Kidney (tissue), 14 donors: ENCODE data around the gene TOGARAM1. TPM values are rescaled to one million over a fixed set of nuclear protein-coding genes. Genes with fewer than 3 reads are reported as not detected.

Experiments
- DNase-seq, 5 donors: peaks; one replicate each; pipeline ENCODE4 v3.0.0-alpha.2; 2013 to 2020
- FAIRE-seq: peaks from 2 replicates; lab custom pipeline; 2012; peaks lifted over from hg19 to GRCh38; lab: Jason Lieb, UNC
- H3K27ac ChIP-seq, 2 donors: one replicate each; pipeline ENCODE4 v1.7.0; 2013; ENCODE audit warnings: low read depth in 2 of 2, low read length in 2 of 2, inconsistent platforms in 1 of 2
- H3K27me3 ChIP-seq: one replicate; pipeline ENCODE4 v1.7.1; 2013; ENCODE audit warnings: low read length, inconsistent platforms; ENCODE audit not compliant: control insufficient read depth, insufficient read depth
- H3K36me3 ChIP-seq, 3 donors: one replicate each; pipeline versions ENCODE4 v1.7.0 to v1.7.1; 2013; ENCODE audit warnings: low read length in 3 of 3, control low read depth in 1 of 3, inconsistent platforms in 1 of 3; ENCODE audit not compliant: insufficient read depth in 3 of 3, control insufficient read depth in 2 of 3
- H3K4me1 ChIP-seq, 3 donors: one replicate each; pipeline versions ENCODE4 v1.7.0 to v1.7.1; 2013; ENCODE audit warnings: low read length in 3 of 3, inconsistent platforms in 1 of 3, low read depth in 1 of 3; ENCODE audit not compliant: control insufficient read depth in 2 of 3, insufficient read depth in 2 of 3
- H3K4me3 ChIP-seq, 3 donors: one replicate each; pipeline versions ENCODE4 v1.7.0 to v1.8.1; 2013; ENCODE audit warnings: low read length in 3 of 3, control low read depth in 1 of 3, inconsistent platforms in 1 of 3
- H3K9ac ChIP-seq, 3 donors: one replicate each; pipeline versions ENCODE4 v1.7.0 to v1.7.1; 2013; ENCODE audit warnings: low read length in 3 of 3, control low read depth in 1 of 3, inconsistent platforms in 1 of 3
- H3K9me3 ChIP-seq, 3 donors: one replicate each; pipeline versions ENCODE4 v1.7.0 to v1.7.1; 2013; ENCODE audit warnings: low read length in 3 of 3, control low read depth in 1 of 3, inconsistent platforms in 1 of 3; ENCODE audit not compliant: control insufficient read depth in 2 of 3, insufficient read depth in 1 of 3
- intact Hi-C: fragments of 100-400 bp; cut with DNase I; formaldehyde crosslinking; loops from one replicate; pipeline ENCODE4 v1.11.1; 2022
- polyA plus RNA-seq: library from polyadenylated mRNA; stranded (reverse); fragments of 350-450 nt; fragmentation: Illumina TruSeq; extraction: RNeasy Lipid Tissue Mini Kit (QIAGEN cat#74804); gene quantifications from one replicate; pipeline ENCODE4 v1.2.3, GENCODE V29; 2014; ENCODE audit warnings: low read depth, low replicate concordance; ENCODE audit not compliant: insufficient read depth
- total RNA-seq: library from RNA; stranded (reverse); fragmentation: NEBNext Ultra II Directional; extraction: Animal tissue kit (Norgen Biotek cat#: 25700); gene quantifications from one replicate; pipeline ENCODE4 v1.2.1, GENCODE V29; 2021
- TF ChIP-seq, protein P1 (sequence below): IDR thresholded peaks from 3 replicates; pipeline ENCODE4 v1.5.1; 2012; ENCODE audit warnings: mild to moderate bottlenecking, moderate library complexity, borderline replicate concordance; ENCODE audit not compliant: insufficient read depth; ENCODE audit errors: extremely low read depth
- donor health status: control.
- donor health status: control.
- donor health status: control.
- donor health status: control.
- donor health status: control.
- donor health status: DM: yes; HTN: yes; CAD: no.
- donor health status: Normal renal cell carcinoma (clear cell type).

Gene TOGARAM1
- total and polyA plus RNA-seq, 2 donors from 2014 or later, result 9.5 to 25.6 TPM

GRCh38 chr14:45096218-45096617 lies 134.2 kb downstream of the TOGARAM1 start:
- intact Hi-C loops, result no loop called here
- no peaks in the 10 kb centered on the region for H3K9me3 ChIP-seq
- no peaks in the 10 kb centered on the region for H3K4me1 ChIP-seq
- peaks cover 0 to 20% (median 5%) of the 10 kb centered on the region in 3 donors for H3K36me3 ChIP-seq
- DNase-seq, result no peak
- no peak overlapping the region for H3K4me3 ChIP-seq
- no peak for FAIRE-seq
- no peaks in the 10 kb centered on the region for H3K27me3 ChIP-seq
- no peak overlapping the region for H3K9ac ChIP-seq
- H3K27ac ChIP-seq, result no peak overlapping the region
- TF ChIP-seq, protein P1, sequence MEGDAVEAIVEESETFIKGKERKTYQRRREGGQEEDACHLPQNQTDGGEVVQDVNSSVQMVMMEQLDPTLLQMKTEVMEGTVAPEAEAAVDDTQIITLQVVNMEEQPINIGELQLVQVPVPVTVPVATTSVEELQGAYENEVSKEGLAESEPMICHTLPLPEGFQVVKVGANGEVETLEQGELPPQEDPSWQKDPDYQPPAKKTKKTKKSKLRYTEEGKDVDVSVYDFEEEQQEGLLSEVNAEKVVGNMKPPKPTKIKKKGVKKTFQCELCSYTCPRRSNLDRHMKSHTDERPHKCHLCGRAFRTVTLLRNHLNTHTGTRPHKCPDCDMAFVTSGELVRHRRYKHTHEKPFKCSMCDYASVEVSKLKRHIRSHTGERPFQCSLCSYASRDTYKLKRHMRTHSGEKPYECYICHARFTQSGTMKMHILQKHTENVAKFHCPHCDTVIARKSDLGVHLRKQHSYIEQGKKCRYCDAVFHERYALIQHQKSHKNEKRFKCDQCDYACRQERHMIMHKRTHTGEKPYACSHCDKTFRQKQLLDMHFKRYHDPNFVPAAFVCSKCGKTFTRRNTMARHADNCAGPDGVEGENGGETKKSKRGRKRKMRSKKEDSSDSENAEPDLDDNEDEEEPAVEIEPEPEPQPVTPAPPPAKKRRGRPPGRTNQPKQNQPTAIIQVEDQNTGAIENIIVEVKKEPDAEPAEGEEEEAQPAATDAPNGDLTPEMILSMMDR, result no peak

- DNase-seq (no peak), FAIRE-seq (no peak)
- no peaks in the 10 kb centered on the region for H3K4me1 ChIP-seq
- TF ChIP-seq, protein P1, result no peak
- no peak overlapping the region for H3K9ac ChIP-seq
- H3K27me3 ChIP-seq, result no peaks in the 10 kb centered on the region
- peaks cover 2 to 21% (median 9%) of the 10 kb centered on the region in 3 donors for H3K36me3 ChIP-seq
- H3K4me3 ChIP-seq, result no peak overlapping the region
- no peaks in the 10 kb centered on the region for H3K9me3 ChIP-seq
- no peak overlapping the region for H3K27ac ChIP-seq
- intact Hi-C loops, result no loop called here
These were observed 141.8 kb downstream of the TOGARAM1 start for GRCh38 chr14:45103806-45104205.

DNA sequence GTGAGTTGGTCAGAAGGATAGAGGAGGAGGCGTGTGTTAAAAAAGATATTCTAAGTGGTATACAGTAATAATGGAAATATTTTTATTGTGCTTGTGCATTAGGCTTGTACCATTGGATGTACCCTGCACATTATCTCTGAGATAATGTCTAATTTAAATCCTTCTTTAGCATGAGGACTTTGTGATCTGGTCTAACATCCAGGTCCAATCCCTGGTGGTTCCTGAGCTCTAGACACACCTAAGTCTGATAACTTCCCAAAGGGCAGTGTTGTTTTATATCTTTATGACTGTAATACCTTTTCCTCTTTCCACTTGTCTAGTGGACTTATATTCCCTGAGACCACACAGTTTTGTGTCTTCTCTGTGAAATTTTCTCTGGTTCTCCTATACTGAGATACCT lies 142.6 kb downstream of the TOGARAM1 start:
- DNase-seq (no peak), FAIRE-seq (no peak)
- Histone ChIP-seq H3K36me3 (peaks cover 2 to 21% (median 9%) of the 10 kb centered on the region in 3 donors), H3K9ac (no peak overlapping the region), H3K4me1 (no peaks in the 10 kb centered on the region), H3K4me3 (no peak overlapping the region), H3K27me3 (no peaks in the 10 kb centered on the region), H3K27ac (no peak overlapping the region), H3K9me3 (no peaks in the 10 kb centered on the region)
- TF ChIP-seq, protein P1, result no peak
- intact Hi-C loops, result no loop called here
